Body of pancreas (tissue), 4 donors: ENCODE results near the gene FRMD4B.

Source experiments
- CTCF ChIP-seq, 7 experiments: fragments of 450-650 bp in 4 of 7; fragments of 200-600 bp in 3 of 7; sonication (generic) in 3 of 7; IDR thresholded peaks; one replicate each; pipeline ENCODE4 v1.5.1; 2016 to 2019; ENCODE audit warnings: antibody characterized with exemption in 7 of 7
- POLR2A ChIP-seq, 3 donors: fragments of 450-650 bp; IDR thresholded peaks; one replicate each; pipeline ENCODE4 v1.6.1; 2016; ENCODE audit warnings: antibody characterized with exemption in 3 of 3, mild to moderate bottlenecking in 2 of 3

DNA sequence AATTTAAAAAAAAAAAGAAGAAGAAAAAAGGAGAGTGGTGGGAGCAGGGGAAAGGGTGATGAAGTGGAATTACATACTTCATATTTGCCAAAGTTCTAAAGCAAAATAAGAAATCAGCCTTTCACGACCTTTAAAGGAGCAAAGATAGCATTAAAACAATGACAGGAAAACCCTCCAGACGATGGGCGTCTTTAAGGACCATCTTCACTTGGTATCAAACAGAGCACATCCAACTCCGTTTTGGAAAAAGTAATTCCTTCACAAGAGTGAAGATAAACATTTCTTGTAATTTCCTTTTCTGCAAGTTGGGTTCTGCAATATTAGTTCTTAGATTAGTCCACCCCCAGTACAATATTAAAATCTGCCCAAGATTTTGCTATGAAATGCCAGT lies 32.8 kb downstream of the FRMD4B start:
- TF ChIP-seq CTCF (IDR thresholded peaks at IDR 0.05) (no peak), POLR2A (IDR thresholded peaks at IDR 0.05) (no peak)
